Embryonic facial prominence (tissue), 1 donor: Measurements from ENCODE around the gene OPTC.
"Not testable (repeated sequence)": the region's sequence is repeated elsewhere in the genome, so short reads cannot be mapped to it uniquely, and the experiment has no call there.

Experiments used
- DNase-seq: peaks from one replicate; pipeline ENCODE4 v3.0.0-alpha.2; 2016; ENCODE audit errors: extremely low spot score

OPTC gene, protein sequence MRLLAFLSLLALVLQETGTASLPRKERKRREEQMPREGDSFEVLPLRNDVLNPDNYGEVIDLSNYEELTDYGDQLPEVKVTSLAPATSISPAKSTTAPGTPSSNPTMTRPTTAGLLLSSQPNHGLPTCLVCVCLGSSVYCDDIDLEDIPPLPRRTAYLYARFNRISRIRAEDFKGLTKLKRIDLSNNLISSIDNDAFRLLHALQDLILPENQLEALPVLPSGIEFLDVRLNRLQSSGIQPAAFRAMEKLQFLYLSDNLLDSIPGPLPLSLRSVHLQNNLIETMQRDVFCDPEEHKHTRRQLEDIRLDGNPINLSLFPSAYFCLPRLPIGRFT

DNA sequence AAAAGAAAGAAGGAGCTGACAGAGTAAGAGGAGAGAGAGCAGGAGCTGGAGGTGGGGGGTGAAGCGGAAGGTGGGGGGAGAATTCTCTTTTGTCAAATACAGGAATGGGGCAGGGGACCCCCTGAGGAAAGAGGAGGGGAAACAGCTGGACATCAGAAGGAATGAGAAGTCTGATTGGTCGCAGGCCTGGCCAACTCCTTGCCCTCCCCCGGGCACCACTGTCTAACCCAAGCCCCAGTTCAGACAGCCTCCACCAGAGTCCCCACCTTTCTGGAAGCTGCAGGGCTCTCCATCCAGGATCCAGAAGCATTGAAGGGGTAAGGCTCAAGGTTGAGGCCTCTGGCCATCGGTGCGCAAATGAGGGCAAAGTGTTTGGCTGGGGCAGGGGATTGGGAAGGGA, at the start of gene OPTC:
TSS of gene OPTC (plus strand) at position 253 of the 400 bp plus-strand sequence. CDS start 1,853 bp downstream, outside the sequence.
- DNase-seq, result no peak

DNA sequence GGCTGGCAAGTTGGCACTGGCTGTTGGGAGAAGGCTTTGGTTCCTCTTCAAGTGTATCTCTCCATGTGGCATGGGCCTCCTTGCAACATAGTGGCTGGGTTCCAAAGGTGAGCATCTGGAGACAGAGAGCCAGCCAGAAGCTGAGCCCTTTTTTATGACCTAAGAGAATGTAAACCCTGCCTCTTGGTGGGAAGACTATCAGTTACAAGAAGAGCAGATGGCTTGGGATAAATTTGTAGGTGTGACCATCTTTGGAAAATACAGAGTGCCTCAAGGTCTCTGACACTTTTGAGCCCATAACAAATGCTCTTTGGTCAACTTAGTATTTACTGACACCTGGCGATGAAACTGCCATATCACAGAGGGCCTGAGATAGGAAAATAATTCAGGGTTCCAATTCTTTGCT, 49.8 kb upstream of the OPTC start:
- DNase-seq, result no peak

DNA sequence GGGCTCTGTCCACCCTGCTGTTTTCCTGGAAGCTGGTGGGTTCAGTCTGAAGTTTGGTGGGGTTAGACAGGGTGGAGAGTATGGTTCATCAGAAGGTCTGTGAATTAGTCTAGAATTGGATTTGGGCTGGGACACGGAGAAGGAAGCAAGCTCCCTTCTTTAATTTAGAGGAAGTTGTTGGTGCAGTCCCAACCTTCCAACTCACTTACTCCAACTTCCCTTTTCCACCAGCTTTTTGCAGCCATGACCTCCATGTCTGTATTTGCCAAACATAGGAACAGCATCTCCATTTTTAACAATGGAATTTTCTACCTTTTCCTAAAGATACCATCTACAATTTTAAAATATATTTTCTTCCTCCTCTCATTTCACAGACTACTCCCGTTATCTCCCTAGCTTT, 46.8 kb upstream of the OPTC start:
- no peak for DNase-seq

DNA sequence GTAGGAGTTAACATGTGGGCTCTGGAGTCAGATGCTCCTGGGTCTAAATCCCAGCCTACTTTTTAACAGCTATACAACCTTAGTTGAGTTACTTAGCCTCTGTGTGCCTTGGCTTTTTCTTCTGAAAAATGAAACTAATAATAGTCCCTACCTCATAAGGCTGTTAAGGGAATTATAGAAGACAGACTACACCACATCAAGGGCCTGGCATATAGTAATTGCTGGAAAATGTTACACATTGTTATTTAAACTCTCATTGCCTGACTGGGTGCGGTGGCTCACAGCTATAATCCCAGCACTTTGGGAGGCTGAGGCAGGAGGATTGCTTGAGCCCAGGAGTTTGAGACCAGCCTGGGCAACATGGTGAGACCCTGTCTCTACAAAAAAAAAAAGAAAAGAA, 46.4 kb upstream of the OPTC start:
- not testable (repeated sequence) for DNase-seq

DNA sequence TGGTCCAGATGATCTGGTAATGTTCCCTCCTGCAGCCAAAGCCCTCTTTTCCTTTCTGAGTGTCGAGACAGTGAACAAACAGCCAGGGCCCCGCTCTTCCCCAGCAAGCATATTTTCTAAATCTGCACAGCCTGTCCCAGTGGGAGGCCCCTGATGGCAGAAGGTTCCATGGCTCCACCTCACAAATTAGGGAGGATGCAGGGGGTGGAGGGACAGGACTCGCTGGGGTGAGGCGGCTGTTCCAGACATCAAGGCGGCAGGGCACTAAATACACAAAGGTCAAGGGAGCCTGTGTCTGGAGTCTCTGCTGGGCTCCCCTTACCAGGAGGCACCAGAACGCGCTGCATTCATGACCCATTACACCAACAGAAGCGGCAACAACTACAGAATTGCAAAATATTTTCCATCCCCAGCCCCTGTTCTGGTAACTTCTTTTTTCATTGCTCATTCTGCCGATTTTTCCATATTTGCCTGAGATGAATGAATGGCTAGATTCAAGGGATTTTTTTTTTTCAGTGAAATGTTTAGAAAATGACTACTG, 45.4 kb upstream of the OPTC start:
- DNase-seq, result no peak

DNA sequence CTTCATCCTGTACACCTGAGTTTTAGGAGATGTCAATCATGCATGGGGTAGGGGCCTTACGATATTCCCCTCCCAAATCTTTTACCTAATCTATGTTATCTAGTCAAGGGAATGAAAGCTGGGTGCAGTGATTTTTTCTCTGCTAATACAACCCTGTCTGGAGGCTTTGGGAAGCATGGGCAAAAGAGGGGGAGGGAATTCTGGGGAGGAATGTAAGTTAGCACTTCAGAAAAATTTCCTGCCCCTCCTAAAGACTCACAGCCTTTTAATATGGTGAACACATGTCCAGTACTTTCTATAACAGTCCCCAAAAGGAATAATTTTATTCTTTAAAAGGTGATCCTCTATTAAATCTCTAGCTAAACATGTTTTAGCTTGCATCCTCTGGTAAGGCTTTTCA, 44.0 kb upstream of the OPTC start:
- no peak for DNase-seq

DNA sequence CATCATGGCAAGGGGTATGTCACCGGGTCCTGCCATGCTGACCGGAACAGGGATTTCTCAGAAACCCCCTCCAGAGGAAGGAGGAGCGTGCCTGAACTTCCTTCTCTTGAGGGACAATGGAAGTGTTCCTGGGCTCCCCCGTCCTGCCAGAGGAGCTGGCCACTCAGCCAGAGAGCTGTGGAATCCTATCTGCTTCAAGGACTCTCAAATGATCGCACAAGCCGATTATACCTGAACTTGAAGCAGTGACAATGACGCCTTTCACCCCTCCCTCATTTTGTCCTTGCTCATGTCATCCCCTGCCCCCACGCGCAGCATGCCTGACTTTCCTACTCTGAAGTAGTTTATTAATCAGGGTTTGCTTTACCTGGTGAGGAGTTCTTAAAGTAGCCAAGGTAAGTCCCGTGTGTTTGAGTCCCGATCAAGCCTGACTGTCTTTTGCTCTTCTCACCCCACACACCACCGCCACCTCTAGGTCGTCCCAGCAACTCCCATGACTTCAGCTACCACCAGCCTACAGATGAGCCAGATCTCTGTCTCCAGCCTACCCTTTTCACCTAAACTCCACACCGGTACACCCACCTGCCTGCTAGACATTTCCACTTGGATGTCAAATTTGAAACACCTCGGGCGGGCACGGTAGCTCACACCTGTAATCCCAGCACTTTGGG, 43.3 kb upstream of the OPTC start:
- DNase-seq, result no peak

DNA sequence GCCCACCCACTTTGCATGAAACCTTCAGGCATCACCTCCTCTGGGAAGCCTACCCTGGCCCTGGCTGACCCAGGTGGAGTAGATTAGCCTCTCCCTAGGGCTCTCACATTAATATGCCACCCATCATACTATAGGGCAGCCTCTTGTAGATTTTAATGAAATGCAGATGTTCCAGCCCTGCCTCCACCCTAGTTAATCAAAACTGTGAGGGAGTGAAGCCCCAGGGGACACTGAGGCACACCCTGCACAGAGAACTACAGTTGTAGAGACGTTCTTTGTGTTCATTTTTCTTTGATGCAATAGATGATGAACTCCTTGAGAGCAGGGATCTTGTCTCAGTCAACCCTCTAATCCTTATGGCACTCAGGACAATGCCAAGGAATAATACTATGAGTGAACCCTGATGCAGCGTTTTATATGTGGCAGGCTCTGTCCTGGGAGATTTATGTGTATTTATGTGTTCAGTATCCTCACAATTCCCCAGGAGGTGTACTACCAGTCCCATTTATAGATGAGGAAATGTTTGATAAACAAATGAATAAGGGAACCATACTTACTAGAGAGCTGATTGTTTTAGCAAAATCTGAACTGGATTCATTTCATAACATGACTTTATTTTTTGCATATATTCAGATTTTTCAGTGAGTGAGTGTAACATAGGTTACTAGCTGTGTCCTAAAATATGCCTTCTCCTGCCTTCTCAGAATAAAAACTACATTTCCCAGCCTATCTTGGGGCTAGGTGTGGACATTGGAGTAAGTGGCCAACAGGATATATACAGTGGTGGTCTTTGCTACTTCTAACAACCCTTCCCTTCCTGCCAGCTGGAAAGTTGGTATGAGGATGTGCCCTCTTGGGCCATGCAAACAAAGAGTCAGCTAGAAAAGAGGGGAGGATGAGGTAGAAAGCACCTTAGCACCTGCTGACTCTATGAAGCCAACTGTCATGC, 41.8 kb upstream of the OPTC start:
- no peak for DNase-seq

DNA sequence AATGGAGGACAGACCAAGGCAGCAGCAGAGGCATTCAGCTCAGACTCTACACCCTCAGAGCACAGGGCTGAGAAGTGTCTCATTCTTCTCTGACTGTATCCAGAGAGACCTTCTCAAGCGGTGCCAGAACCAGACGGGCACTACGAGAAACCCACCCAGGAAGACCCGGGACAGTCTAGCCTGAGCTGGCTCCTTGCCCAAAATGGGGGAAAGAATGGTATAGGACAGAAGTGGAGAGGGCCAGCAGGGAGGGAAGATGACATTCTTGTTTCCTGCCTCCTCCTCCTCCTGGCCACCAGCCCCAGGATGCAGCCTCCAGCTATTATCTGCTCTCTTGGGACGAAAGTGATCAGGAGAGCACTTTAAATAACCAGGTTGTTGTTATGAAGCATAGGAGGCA, 40.9 kb upstream of the OPTC start:
- no peak for DNase-seq

DNA sequence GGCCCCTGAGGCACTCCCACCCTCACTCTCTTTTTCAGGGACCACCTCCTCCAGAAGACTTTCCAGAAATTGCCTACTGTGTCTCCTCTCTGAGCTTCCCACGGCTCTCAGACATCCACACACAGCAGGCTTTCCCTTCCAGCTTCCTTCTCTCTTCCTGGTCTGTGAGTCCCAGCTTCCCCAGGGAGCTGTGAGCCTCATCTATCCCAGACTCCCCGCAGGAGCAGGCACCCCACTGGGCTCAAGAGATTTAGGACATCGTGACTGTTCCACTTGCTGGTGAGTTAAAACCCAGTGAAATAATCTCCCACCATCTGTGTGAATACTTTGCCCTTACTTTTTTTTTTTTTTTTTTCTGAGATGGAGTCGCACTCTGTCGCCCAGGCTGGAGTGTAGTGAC, 40.3 kb upstream of the OPTC start:
- DNase-seq, result no peak

DNA sequence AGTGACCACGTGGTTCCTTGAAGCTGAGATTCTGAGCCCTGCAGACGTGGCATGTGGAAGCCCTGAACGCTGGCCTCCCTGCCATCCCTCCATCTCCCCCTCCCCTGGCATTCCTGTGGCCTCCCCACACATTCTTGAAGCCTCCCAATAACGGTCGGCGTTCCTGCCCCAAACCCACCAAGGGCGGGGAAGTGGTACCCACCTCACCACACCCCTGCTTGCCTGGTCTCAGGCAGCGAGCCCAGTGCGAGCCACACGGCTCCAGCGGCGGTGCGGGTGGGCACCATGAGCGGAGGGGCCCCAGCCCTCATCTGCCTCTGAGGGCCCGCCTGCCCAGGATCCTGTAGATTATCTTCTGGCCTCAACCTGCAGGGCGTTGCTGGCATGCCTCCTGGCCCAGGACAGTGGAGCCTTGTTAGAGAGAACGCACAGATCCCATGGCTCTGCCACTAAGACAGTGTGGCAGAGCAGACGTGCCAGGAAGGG, 38.9 kb upstream of the OPTC start:
- DNase-seq, result no peak

DNA sequence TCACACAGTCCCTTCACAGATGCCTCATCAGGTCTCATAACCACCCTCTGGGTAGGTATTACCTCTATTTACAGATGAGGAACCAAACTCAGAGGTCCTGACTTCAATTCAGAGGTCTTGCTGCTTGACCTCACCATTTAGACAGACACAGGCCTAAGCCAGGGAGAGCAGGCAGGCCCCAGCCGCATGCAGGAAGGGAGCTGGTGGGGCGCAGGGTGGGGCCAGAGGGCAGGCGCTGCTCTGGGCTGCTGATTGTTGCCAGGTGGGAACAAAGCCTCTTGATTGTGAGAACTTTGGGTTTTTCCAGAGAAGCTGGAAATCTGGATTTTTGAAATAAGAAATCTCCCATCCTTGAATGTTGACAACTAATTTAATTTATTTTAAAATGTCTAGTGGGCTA, 38.2 kb upstream of the OPTC start:
- no peak for DNase-seq

DNA sequence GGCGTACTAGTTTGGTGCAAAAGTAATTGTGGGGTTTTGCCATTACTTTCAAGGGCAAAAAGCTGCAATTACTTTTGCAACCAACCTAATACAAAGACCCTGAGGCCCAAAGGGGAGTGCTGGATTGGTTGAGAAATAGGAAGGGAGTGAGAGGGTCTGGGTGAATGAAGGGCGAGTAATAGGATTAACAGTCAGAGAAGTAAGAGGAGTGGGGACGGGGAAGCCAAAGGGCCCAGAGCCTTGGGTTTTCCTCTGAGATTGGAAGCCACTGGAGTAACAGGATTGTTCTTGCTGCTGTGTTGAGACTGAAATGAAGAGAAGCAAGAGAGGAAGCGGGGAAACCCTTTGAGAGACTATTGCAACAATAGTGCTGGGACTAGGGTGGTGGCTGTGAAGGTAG, 37.4 kb upstream of the OPTC start:
- DNase-seq, result no peak

DNA sequence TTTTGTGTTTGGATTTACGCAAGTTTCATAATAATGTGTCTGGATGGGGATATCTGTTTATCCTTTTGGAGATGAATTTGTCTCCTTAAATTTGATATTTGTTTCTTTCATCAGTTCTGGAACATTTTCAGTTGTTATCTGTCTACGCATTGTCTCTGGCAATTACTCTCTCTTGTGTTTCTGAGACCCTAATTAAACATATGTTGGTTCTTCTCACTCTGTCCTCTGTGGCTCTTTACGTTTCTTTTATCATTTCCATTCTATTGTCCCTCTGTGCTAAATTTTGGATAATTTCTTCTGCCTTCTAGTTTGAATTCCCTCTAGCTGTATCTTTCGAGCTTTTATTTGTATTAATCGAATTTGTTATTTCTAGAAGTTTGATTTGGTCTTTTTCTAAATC, 35.9 kb upstream of the OPTC start:
- no peak for DNase-seq

DNA sequence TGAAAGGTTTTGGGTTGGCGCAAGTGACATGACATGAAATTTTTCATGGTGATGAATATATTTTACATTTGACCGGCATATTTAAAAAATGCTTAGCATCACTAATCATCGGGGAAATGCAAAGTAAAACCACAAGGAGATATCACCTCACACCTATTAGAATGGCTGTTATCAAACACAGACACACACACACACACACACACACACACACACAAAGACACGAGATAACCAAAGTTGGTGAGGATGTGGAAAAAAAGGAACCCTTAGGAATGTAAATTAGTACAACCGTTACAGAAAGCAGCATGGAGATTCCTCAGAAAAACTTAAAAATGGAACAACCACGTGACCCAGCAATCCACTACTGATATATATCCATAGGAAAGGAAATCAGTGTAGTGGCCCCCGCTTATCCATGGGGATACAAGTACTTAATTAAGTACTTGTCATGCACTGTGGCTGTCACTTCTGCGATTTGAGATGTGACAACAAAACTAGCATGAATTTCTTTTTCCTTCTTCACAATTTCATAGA, 34.2 kb upstream of the OPTC start:
- DNase-seq, result no peak

DNA sequence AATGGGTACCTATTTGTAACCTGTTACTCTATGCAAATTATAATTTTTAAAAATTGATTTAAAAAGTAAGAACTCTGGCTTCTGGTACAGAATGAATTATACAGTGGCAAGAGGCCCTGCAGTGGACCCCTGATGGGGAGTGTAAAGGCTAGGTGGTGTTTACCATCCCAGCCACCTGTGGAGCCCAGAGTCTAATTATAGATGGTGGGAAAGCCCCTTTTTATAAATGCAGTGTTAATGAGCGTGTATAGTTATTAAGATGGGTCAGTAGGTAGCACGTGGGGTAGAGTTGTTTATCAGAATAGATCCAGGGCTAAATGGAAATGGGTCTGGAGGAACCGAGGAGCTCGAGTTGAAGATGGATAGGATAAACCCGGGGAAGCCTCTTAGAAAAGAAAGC, 32.2 kb upstream of the OPTC start:
- DNase-seq, result no peak

DNA sequence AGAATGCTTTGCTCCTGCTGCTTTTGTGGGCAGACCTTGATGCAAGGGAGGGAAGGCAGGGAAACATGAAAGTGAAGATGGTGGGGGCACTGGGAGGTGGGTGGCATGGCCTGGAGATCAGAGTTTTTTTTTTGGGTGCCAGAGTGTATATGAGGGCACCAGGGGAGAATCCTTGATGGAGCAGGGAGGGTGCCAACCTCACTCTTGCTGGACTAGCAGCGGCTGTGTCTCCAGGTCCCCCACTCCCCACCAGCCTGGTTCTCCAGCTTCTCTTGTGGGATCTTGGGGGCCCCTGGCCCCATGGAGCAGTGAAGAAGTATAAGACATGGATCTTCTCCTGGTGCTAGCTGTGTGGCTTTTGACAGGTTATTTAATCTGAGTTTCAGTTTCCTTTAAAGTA, 31.8 kb upstream of the OPTC start:
- no peak for DNase-seq

DNA sequence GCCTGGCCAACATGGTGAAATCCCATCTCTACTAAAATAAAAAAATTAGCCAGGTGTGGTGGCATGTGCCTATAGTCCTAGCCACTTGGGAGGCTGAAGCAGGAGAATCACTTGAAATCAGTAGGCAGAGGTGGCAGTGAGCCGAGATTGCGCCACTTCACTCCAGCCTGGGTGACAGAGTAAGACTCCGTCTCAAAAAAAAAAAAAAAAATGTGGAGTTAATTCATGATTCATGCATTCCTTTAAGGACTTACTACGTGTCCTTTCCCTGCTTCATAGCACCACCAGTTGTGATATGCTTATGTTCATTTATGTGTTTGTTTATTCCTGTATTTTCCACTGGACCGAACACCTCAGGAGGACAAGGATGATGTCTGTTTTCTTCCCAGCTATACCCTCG, 31.1 kb upstream of the OPTC start:
- no peak for DNase-seq

DNA sequence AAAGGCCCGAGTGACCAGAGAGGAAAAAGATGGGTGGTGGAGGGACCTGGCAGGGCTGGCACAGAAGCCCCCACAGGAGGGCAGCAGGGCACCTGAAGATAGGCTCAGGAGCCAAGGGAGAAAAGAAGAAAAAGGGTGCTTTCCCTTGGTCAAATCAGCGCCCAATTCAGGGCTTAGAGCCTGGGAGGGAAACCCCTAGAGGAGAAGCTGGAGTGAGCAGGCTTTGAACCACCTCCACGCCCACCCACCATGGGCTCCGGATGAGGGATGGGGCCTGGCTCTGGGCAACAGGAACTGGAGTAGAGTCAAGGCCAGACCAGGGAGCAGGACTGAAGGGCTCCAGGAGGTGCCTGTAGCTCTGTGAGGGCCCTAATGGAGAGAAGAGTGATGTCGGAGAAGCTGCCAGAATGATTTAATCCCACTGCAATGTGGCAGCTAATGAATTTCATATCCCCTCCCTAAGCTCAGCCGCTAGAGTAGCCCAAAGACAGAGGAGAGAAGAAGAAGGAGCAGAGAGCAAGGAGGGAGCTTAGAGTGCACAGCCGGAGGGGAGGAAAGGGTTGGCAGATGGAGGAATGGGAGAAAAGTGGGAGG, 30.4 kb upstream of the OPTC start:
- DNase-seq, result no peak

DNA sequence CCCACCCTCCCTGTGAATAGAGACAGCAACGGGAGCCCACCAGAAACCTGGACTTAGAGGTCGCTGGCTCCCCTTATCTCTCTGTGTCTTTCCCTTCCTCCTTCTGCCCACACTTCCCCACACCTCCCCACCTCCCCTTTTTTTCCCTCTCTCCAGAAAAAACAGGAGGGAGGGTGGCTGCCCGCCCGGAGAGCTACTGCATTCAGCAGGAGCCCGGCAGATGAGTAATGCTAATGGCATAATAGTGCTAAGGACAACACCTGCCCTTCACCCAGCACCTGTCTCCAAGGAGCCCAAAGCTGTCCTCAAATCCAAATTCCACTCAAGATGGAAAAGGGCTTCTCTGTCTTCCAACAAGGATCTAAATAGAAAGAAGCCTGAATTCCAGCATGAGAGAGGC, 29.7 kb upstream of the OPTC start:
- no peak for DNase-seq

DNA sequence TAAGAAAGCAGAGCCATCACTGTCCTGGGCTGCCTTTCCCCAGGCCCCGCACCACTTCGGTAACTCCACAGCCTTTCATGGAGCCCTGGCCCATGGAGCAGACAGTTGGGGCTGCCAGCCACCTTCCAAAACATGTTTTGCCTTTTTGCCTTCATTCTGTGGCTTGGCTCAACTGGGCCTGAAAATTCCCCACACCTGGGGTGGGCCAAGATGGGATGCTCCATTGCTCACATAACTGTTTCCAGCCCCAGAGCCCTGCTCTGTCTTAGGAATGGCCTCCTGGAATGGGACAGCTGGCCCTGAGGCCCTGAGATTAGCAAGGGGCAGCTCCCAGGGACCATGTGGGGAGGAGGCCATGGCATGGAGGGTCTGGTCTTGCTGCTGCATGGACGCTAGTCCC, 29.2 kb upstream of the OPTC start:
- no peak for DNase-seq
